NCI-H1092 treated with DMSO at 0.1 percent for 48 hours (cell line): ENCODE measurements around the gene ACSL3.
"Not testable (repeated sequence)": the region's sequence is repeated elsewhere in the genome, so short reads cannot be mapped to it uniquely, and the experiment has no call there.

Source experiments
- DNase-seq: peaks from one replicate; lab custom pipeline; 2025; lab: John Stamatoyannopoulos, UW

The ACSL3 gene

GRCh38 chr2:222976521-222977061, 115.8 kb downstream of the ACSL3 start:
- DNase-seq, result no peak

DNA sequence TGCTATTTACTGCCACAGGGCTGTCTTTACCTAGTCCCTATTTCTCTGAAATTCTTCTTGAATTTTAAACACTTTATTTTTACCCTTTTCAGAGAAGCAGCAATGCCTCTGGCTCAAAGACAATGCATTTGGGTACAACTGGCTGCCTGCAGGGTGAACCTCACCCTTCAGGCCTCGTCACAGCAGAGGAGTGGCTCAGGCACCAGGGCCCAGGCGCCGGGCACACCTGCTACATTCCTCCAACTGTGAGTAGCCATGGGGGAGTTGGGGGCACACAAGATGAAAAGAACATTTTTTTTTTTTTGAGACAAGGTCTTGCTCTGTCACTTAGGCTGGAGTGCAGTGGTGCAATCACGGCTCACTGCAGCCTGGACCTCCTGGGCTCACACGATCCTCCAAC, 116.3 kb downstream of the ACSL3 start:
- DNase-seq, result no peak

- DNase-seq, result no peak
These were observed 118.0 kb downstream of the ACSL3 start for GRCh38 chr2:222978850-222979249.

DNA sequence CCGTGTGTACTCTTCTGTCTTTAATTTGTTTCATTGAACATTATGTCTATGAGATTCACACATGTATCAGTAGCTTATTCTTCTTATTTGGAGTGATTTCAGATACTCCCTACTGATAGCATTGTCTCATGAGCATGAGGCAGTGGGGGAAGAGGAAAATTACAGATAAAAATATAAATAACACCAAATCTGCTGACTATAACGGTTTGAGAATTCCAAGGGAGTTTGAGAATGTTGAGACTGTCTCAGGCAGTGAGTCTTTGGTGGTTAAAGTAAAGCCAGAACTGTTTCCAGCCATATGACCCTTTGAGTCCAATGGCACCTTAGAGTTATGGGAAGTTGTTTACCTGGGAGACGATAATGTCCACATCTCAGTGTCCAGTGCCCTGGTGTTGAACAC, 118.6 kb downstream of the ACSL3 start:
- DNase-seq, result no peak

DNA sequence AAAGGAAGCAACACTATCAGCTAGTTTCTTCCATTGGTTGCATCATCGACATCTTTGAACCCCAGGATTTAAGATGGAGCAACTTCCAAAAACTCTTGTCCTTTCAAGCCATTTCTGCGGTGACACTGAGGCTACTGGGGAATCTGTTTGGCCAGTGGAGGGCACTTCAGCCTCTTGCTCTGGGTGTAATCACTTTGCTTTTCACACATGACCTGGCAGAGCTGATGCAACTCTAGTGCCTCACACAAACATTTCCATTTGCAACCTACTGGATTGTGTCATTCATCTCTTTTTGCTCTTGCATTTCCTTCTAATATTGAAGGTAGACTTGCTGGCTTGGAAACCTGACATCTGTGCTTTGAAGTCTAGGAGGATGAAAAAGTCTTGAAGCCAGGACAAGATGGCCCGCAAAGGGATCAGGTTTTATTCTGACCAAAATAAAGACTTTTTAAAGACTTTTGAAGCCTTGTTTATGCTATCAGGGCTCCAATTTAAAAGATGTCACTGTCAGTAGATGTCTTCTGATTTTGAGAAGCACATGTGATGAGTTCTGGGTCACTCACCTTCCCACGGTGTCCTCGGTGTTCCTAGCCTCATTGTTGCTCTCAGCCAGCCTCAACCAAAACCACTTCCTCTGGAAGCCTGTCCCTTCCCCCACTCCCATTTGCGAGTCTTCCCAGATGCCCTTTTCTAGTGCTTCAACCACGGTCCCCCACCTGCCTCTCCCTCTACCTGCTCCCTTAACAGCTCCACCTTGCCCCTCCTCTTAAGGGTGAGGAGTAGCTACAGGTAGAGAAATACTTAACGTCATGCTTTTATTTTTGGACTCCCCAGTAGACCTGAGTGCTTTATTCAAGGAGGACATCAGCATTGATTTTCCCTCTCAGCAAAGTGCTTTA, 121.4 kb downstream of the ACSL3 start:
- DNase-seq, result peak; percentile 65

DNA sequence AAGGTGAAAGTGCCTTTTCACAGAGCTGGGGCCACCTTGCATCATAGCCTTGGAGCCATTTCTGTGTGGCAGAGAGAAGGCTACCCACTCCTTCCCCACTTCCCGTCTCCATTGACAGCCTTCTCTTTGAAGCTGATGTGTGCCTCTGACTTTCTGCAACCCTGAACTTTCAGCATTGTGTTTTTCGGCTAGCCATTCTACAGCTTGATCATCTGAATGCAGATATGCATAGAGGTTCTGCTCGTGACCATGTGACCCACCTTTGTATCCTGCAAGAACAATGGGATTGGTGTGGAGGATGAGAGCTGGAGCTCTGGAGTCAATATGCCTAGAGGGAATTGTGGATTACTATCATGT, 122.1 kb downstream of the ACSL3 start:
- no peak for DNase-seq

GRCh38 chr2:222984908-222985307, 124.1 kb downstream of the ACSL3 start:
- DNase-seq, result no peak

GRCh38 chr2:222989431-222989830, 128.6 kb downstream of the ACSL3 start:
- DNase-seq, result no peak

GRCh38 chr2:222990206-222990605, 129.4 kb downstream of the ACSL3 start:
- not testable (repeated sequence) for DNase-seq

DNA sequence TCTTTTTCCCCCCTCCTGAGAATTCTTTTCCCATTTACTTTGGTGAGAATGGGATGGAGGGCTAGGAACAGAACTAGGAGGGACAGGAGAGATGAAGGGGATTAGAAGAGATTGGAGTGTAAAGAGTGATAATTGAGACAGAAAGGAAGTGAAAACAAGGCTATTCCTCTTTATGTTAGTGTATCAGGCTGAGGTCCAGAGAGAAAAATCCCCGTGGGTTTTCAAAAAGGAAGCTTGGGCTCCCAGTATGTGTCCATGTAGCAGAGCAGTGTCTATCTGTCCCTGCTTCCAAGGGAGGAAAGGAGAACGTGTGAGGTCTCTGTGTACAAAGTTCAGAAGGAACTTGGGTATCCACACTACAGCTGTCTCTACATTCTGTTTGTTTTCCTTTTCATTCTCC, 131.3 kb downstream of the ACSL3 start:
- no peak for DNase-seq
